Measurements from ENCODE around the gene CYTH1.

DNA sequence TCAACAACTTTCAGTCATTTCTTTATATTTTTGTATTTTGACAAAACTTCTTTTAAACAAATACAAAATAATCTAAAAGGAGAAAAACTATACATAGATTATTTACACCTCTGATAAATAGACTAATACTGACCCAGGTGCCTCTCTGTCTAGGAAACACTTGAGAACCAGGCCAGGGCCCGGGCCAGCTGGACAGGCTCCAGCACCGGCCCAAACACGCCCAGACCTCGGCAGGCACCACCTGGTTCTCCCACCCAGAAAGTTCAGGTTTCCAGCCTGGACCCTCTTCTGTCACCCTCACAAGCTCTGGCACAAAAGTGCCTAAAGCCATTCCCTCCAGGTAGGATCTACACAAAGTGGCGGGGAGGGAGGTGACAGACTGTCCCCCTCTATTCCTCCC, 107.9 kb downstream of the CYTH1 start:
- no peak for TF ChIP-seq CTCF (IDR thresholded peaks at IDR 0.05)
- no peak for TF ChIP-seq POLR2AphosphoS5 (IDR thresholded peaks at IDR 0.05)
- TF ChIP-seq POLR2A (IDR thresholded peaks at IDR 0.05), result no peak
- TF ChIP-seq EP300 (IDR thresholded peaks at IDR 0.05), result no peak

Measured in upper lobe of left lung (tissue), 4 donors.